ENCODE results near the gene THAP2. TPM values are rescaled to one million over a fixed set of nuclear protein-coding genes. Genes with fewer than 3 reads are reported as not detected.
"Not testable (repeated sequence)": the region's sequence is repeated elsewhere in the genome, so short reads cannot be mapped to it uniquely, and the experiment has no call there.

THAP2 gene
- total RNA-seq, 2 experiments from 2014 or later, result 7.5 to 7.6 TPM

DNA sequence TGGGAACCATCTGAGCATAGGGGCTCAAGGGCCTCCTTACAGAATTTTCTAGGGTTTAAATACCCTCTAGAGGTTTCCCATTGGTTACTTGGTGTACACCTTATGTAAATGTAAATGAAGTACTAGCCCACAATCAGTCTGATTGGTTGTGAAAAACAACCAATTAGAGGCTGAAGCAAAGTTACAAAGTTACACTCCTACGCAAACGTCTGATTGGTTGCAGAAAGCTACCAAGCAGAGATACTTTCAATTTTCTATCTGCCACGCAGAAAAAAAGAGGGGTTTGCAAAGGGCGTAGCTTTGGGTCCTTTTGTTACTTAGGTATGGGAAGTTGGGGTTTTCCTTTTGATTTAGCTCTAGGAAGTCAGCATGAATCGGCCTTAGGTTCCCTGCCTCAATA lies 20.0 kb downstream of the THAP2 start:
- Mint-ChIP-seq H3K36me3 (no peaks in the 10 kb centered on the region), H3K9me3 (no peaks in the 10 kb centered on the region), H3K4me1 (peaks cover 16% of the 10 kb centered on the region), H3K27ac (no peak overlapping the region), H3K4me3 (peak overlapping the region; percentile 42), H3K27me3 (no peaks in the 10 kb centered on the region)
- DNase-seq, result no peak

DNA sequence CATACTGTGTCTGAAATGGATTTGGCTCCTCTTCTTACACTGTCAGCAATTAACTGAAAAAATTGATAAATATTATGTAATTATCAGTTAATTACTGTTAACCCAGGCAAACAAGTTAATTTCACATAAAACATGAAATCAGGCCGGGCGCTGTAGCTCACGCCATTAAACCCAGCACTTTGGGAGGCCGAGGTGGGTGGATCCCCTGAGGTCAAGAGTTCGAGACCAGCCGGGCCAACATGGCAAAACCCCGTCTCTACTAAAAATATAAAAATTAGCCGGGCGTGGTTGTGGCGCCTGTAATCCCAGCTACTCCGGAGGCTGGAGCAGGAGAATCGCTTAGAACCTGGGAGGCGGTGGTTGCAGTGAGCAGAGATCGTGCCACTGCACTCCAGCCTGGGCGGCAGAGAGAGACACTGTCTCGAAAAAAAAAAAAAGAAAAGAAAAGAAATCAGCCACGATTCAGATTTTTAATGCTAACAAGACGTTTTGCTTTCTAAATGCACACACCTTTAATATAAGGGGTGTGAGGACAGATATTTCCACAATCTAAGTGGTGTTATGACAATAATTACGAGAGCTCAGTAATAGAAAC lies 21.3 kb downstream of the THAP2 start:
- H3K27ac Mint-ChIP-seq, result peak overlapping the region; percentile 88
- peaks cover 23% of the 10 kb centered on the region for H3K4me1 Mint-ChIP-seq
- no peaks in the 10 kb centered on the region for H3K36me3 Mint-ChIP-seq
- no peaks in the 10 kb centered on the region for H3K9me3 Mint-ChIP-seq
- peak overlapping the region; percentile 87 for H3K4me3 Mint-ChIP-seq
- no peaks in the 10 kb centered on the region for H3K27me3 Mint-ChIP-seq
- DNase-seq, result no peak

DNA sequence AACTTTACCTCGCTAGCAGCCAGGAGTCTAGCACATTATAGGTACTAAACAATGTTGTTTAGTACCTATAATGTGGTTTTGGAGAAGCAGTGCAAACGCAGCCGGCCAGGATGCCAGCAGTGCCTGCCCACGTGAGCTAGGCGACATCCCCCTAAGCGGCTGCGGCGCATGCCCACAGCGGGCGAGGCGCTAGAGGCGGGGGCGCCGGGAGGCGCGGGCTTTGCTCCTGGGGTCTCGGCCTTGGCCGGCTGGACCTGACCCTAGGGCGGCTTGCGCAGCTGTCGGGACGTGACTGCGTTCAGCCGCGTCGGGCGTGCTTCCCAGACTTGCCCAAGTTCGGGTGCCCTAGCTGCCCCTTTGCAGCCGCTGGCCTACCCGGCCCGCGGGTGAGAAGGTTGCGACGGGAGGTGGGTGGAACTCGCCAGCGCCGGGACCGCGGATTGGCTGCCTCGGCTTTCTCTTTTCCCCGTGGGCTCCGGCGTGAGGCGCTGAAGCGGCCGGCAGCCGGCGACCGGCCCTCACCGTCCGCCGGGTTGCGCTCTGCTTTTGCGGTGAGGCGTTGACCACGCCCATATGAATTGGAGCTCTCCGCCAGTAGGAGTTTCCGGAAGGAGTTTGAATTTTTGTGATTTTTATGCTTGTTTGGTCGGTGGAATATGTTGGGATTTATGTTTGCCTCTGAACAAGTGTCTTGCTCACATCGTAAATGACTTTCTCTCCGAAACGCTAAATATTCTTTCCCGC lies 22.0 kb downstream of the THAP2 start, which contains the start of gene TMEM19:
Gene TMEM19 (plus strand): TSS at position 169 of the 744 bp plus-strand sequence. CDS start 599 bp downstream, outside the sequence.
- H3K4me3 Mint-ChIP-seq, result peak within 1 kb of the TSS; percentile 87
- H3K27me3 Mint-ChIP-seq, result no peaks in the 10 kb centered on the region
- peak within 1 kb of the TSS; percentile 88 for H3K27ac Mint-ChIP-seq
- DNase-seq, result peak; percentile 86
- H3K4me1 Mint-ChIP-seq, result peaks cover 23% of the 10 kb centered on the region
- H3K9me3 Mint-ChIP-seq, result no peaks in the 10 kb centered on the region
- H3K36me3 Mint-ChIP-seq, result no peaks in the 10 kb centered on the region

DNA sequence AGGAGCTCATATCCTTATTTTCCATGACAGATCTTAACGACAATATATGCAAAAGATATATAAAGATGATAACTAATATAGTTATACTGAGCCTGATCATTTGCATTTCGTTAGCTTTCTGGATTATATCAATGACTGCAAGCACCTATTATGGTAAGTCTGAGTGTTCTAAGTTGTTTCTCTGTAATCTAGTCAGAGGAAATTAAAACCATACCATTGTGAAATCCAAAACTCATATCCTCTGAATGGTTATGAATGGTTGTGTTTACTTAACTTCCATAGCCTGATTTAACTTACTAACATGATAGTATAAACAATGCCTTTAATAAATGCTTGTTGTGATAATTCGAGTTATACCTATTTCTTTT lies 22.5 kb downstream of the THAP2 start:
- Mint-ChIP-seq H3K4me1 (peaks cover 23% of the 10 kb centered on the region), H3K27ac (peak overlapping the region; percentile 88), H3K36me3 (no peaks in the 10 kb centered on the region), H3K9me3 (no peaks in the 10 kb centered on the region), H3K4me3 (peak overlapping the region; percentile 87), H3K27me3 (no peaks in the 10 kb centered on the region)
- no peak for DNase-seq

DNA sequence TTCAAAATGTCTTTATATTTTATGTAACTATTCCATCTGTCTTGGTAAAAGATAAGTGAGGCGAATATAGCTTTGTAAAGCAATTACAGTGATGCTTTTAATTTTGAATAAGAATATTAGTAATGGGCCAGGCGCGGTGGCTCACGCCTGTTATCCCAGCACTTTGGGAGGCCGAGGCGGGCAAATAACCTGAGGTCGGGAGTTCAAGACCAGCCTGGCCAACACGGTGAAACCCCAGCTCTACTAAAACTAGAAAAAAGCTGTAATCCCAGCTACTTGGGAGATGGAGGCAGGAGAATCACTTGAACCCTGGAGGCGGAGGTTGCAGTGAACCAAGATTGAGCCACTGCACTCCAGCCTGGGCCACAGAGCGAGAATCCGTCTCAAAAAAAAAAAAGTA lies 23.1 kb downstream of the THAP2 start:
- not testable (repeated sequence) for H3K27me3 Mint-ChIP-seq
- peaks cover 25% of the 10 kb centered on the region for H3K4me1 Mint-ChIP-seq
- peak overlapping the region; percentile 51 for H3K4me3 Mint-ChIP-seq

DNA sequence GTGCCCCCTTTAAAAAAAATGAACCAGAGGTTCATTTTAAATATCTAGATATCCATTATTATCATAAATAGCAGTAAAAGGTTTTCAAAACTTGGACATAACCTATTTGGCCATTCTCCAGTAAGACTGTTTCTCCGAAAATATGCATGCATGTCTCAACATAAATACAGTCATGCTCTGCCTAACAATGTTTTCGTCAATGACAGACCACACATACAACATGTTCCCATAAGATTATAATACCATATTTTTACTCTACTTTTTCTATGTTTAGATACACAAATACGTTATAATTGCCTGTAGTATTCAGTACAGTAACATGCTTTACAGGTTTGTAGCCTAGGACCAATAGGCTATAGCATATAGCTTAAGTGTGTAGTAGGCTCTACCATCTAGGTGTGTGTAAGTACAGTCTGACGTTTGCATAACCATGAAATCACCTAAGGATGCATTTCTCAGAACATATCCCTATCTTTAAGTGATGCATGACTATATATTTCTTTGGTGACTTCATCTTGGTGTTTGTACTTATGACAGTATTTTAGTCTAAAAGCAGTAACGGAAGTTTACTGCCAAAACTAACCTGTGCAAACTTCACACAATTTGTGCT lies 25.0 kb downstream of the THAP2 start:
- H3K4me3 Mint-ChIP-seq, result no peak overlapping the region
- H3K36me3 Mint-ChIP-seq, result no peaks in the 10 kb centered on the region
- H3K4me1 Mint-ChIP-seq, result peaks cover 30% of the 10 kb centered on the region
- no peak for DNase-seq
- no peaks in the 10 kb centered on the region for H3K27me3 Mint-ChIP-seq
- no peak overlapping the region for H3K27ac Mint-ChIP-seq
- H3K9me3 Mint-ChIP-seq, result no peaks in the 10 kb centered on the region

More for the DNA sequence above, 23.1 kb downstream of the THAP2 start:
- not testable (repeated sequence) for DNase-seq, H3K36me3 Mint-ChIP-seq, H3K27ac Mint-ChIP-seq, H3K9me3 Mint-ChIP-seq

DNA sequence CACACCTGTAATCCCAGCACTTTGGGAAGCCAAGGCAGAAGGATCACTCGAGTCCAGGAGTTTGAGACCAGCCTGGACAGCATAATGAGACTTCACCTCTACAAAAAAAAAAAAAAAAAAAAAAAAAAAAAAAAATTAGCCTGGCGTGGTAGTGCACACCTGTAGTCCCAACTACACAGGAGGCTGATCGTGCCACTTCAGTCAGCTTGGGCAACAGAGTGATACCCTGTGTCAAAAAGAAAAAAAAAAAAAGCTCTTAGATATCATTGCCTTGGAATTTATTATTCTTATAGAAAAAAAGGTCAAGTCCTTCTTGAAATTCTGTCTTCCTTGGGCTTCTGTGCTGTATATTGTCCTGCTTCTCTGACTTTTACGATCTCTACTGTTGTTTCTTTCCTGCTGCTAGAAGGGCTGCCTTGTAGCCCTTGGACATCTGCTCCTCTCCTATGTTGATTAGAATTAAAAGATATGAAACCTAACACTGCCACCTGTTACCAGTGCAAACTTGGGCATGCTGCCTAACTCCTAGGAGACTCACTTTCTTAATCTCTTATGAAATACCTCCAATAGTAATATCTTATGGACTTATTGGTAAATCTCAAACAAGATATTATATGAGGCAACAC lies 27.5 kb downstream of the THAP2 start:
- Mint-ChIP-seq H3K9me3 (no peaks in the 10 kb centered on the region), H3K36me3 (no peaks in the 10 kb centered on the region), H3K27ac (no peak overlapping the region), H3K4me1 (peaks cover 34% of the 10 kb centered on the region), H3K4me3 (no peak overlapping the region), H3K27me3 (no peaks in the 10 kb centered on the region)
- no peak for DNase-seq

DNA sequence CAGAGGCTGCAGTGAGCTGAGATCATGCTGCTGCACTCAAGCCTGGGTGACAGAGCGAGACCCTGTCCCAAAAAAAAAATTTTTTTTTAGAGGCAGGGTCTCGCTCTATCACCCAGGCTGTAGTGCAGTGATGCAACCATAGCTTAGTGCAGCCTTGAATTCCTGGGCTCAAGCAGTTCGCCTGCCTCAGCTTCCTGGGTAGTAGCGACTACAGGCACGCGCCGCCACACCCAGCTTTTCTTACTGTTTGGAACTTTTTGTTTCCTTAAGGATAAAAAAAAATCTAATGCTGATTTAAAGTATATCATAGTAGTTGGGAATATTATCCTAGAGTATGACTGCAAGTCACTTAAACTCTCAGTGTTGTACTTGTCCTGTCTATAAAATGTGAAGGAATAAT lies 29.0 kb downstream of the THAP2 start:
- peaks cover 26% of the 10 kb centered on the region for H3K4me1 Mint-ChIP-seq
- no peaks in the 10 kb centered on the region for H3K27me3 Mint-ChIP-seq
- peaks cover 1% of the 10 kb centered on the region for H3K36me3 Mint-ChIP-seq
- H3K9me3 Mint-ChIP-seq, result no peaks in the 10 kb centered on the region
- no peak overlapping the region for H3K27ac Mint-ChIP-seq
- DNase-seq, result no peak
- no peak overlapping the region for H3K4me3 Mint-ChIP-seq

DNA sequence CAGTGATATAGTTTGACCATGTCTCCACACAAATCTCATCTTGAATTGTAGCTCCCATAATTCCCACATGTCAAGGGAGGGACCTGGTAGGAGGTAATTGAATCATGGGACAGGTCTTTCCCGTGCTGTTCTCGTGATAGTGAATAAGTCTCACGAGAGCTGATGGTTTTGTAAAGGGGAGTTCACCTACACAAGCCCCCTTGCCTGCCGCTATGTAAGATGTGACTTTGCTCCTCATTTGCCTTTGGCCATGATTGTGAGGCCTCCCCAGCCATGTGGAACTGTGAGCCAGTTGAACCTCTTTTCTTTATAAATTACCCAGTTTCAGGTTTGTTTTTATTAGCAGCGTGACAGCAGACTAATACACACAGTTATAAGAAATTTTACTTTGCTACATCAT lies 29.6 kb downstream of the THAP2 start:
- not testable (repeated sequence) for H3K27ac Mint-ChIP-seq, DNase-seq
- peaks cover 22% of the 10 kb centered on the region for H3K4me1 Mint-ChIP-seq

DNA sequence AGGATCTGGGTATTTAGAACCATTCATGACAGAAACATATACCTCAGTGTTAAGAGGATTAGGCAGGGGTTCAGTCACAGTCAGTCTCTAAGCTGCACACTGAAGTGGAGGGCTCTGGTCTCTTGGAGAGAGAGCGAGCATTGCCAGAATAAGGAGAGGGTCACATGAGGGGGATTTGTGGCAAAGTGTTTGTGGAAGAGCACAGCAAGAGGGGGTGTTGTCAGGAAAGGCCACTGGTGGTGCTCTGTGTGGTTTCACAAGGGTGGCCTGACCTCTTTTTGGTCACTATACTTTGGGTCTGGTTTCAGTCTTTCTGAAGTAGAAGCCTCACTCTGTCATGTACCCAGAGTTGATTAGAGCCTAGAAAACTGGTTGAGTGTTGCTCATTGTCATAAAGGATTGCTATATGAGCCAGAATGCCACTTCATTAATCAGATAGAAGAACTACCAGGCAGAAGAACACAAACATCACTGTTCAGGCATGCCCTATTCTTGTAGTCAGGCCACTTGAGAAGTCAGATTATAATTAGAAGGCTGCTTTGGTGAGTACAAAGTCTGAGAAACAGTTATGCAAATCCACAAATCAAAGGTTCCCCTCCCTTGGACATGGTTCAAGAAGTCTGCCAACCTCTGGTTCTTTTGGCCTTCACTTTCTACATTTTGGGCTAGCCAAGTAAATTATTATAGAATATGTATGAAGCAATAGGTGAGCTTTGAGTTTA lies 30.2 kb downstream of the THAP2 start:
- no peak for DNase-seq
- peaks cover 16% of the 10 kb centered on the region for H3K4me1 Mint-ChIP-seq
- peaks cover 2% of the 10 kb centered on the region for H3K36me3 Mint-ChIP-seq
- H3K27ac Mint-ChIP-seq, result peak overlapping the region; percentile 16
- H3K4me3 Mint-ChIP-seq, result no peak overlapping the region
- no peaks in the 10 kb centered on the region for H3K27me3 Mint-ChIP-seq
- H3K9me3 Mint-ChIP-seq, result no peaks in the 10 kb centered on the region

More for the DNA sequence above, 29.6 kb downstream of the THAP2 start:
- not testable (repeated sequence) for H3K4me3 Mint-ChIP-seq, H3K27me3 Mint-ChIP-seq, H3K9me3 Mint-ChIP-seq, H3K36me3 Mint-ChIP-seq

DNA sequence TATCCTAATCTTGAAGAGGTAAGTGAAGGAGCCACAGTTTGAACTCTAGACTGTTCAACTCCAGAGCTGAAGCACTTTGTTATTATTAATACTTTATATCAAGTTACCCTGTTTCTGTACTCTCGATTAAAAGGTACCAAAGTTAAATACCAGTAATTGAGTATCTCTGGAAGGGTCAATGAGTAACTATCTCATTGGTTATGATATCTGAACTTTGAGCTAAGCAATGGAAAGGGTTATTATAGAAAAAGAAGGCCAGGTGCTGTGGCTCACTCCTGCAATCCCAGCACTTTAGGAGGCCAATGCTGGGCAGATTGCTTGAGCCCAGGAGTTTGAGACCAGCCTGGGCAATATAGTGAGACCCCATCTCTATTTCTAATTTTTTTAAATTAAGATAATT lies 31.7 kb downstream of the THAP2 start:
- peaks cover 10% of the 10 kb centered on the region for H3K4me1 Mint-ChIP-seq

DNA sequence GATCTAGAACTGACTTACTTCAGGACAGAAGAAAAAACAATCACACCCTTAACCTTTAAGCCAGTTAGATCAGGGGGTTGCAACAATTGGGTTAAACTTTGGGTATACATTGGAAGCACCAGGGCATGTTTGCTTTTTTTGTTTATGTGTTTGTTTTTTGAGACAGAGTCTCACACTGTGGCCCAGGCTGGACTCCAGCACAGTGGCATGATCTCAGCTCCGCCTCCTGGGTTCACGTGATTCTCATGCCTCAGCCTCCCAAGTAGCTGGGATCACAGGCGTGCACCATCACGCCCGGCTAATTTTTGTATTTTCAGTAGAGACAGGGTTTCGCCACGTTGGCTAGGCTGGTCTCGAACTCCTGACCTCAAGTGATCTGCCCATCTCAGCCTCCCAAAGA lies 38.1 kb downstream of the THAP2 start:
- not testable (repeated sequence) for H3K27ac Mint-ChIP-seq, H3K4me1 Mint-ChIP-seq, H3K9me3 Mint-ChIP-seq, H3K36me3 Mint-ChIP-seq, DNase-seq, H3K27me3 Mint-ChIP-seq, H3K4me3 Mint-ChIP-seq

More for the DNA sequence above, 31.7 kb downstream of the THAP2 start:
- Mint-ChIP-seq H3K27ac (no peak overlapping the region), H3K27me3 (no peaks in the 10 kb centered on the region), H3K4me3 (no peak overlapping the region), H3K9me3 (no peaks in the 10 kb centered on the region), H3K36me3 (peaks cover 6% of the 10 kb centered on the region)
- no peak for DNase-seq

DNA sequence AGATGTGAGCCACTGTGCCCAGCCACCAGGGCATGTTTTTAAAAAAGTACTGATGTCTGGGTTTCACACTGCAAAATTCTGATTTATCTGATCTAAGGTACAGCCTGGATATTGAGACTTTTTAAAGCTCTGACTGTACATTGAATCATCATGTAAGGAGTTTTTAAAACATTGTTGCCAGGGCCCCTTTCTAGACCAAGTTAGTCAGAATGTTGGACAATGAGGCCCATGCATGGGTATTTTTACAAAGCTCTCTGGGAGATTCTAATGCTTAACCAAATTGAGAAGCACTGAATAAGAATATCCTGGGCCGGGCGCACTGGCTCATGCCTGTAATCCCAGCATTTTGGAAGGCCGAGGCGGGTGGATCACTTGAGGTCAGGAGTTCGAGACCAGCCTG lies 38.5 kb downstream of the THAP2 start:
- no peak for DNase-seq
- H3K9me3 Mint-ChIP-seq, result no peaks in the 10 kb centered on the region
- H3K4me1 Mint-ChIP-seq, result no peaks in the 10 kb centered on the region
- H3K4me3 Mint-ChIP-seq, result no peak overlapping the region
- no peaks in the 10 kb centered on the region for H3K27me3 Mint-ChIP-seq
- no peak overlapping the region for H3K27ac Mint-ChIP-seq
- peaks cover 6% of the 10 kb centered on the region for H3K36me3 Mint-ChIP-seq

DNA sequence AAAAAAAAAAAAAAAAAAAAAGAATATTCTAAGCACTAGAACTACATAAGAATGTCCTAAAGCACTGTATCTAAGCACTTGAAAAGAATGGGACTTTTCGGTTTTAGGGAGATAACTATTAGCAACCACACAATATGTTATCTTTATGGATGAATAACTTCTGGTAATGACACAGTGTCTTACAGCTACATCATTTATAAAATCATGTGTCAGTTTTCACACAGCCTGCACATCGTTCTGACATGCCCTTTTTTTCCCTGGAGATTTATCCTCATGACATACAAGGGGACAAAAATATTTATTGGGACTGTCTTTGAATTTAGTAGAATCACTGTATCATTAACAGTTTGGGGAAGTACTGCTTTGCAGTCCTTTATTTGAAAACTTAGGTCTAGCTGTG lies 39.1 kb downstream of the THAP2 start:
- no peak overlapping the region for H3K27ac Mint-ChIP-seq
- no peak overlapping the region for H3K4me3 Mint-ChIP-seq
- no peak for DNase-seq
- peaks cover 4% of the 10 kb centered on the region for H3K36me3 Mint-ChIP-seq
- H3K27me3 Mint-ChIP-seq, result no peaks in the 10 kb centered on the region
- H3K4me1 Mint-ChIP-seq, result no peaks in the 10 kb centered on the region
- no peaks in the 10 kb centered on the region for H3K9me3 Mint-ChIP-seq

DNA sequence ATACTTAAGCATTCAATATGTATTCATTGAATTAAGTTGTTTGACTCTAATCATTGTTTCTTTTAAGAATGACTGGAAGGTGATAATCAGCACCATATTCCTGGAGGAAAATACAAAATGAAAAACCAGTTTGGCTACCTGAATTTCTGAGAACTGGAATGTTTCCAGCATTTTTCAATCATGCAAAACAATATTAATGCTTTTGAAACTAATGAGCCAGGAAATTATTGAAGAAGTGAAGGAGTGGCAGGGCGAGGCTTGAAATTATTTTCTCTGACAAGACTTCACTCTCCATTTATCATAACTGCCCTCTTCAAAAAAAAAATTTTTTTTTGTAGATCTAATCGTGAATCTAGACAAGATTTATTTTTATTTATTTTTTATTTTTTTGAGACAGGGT lies 40.8 kb downstream of the THAP2 start:
- Mint-ChIP-seq H3K9me3 (no peaks in the 10 kb centered on the region), H3K27ac (no peak overlapping the region), H3K4me3 (no peak overlapping the region), H3K36me3 (peaks cover 2% of the 10 kb centered on the region), H3K4me1 (no peaks in the 10 kb centered on the region), H3K27me3 (no peaks in the 10 kb centered on the region)
- DNase-seq, result no peak
